GM20000 (cell line): ENCODE data around the gene RAB8A.

Experiments
- DNase-seq: peaks from one replicate; pipeline ENCODE4 v3.0.0; 2012; ENCODE audit warnings: low spot score
- TF ChIP-seq, protein P1 (sequence below): IDR thresholded peaks from 2 replicates; pipeline ENCODE4 v1.5.1; 2012; ENCODE audit warnings: mild to moderate bottlenecking, control low read depth; ENCODE audit errors: extremely low read depth, missing control alignments

The RAB8A gene

GRCh38 chr19:16153582-16154336 lies 42.1 kb downstream of the RAB8A start:
- no peak for DNase-seq
- TF ChIP-seq, protein P1, sequence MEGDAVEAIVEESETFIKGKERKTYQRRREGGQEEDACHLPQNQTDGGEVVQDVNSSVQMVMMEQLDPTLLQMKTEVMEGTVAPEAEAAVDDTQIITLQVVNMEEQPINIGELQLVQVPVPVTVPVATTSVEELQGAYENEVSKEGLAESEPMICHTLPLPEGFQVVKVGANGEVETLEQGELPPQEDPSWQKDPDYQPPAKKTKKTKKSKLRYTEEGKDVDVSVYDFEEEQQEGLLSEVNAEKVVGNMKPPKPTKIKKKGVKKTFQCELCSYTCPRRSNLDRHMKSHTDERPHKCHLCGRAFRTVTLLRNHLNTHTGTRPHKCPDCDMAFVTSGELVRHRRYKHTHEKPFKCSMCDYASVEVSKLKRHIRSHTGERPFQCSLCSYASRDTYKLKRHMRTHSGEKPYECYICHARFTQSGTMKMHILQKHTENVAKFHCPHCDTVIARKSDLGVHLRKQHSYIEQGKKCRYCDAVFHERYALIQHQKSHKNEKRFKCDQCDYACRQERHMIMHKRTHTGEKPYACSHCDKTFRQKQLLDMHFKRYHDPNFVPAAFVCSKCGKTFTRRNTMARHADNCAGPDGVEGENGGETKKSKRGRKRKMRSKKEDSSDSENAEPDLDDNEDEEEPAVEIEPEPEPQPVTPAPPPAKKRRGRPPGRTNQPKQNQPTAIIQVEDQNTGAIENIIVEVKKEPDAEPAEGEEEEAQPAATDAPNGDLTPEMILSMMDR = no peak

- DNase-seq = no peak
- TF ChIP-seq, protein P1 = no peak
These were observed 42.9 kb downstream of the RAB8A start for GRCh38 chr19:16154557-16154956.

DNA sequence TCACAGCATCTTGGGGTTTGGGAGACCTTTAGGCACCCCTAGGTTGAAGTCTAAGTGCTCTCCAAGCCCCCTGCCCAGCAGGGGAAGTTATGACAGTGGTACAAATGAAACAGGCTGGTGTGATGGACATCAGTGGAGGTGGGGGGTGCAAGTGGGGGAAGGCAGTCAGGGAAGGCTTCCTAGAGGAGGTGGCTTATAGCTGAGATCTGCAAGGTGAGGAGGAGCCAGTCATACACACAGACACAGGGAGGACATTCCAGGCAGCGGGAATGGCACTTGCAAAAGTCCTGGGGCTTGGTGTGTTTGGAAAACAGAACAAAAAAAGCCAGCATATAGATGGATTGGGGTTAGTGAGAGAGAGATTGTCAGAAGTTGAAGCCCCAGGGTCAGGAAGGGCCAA lies 43.4 kb downstream of the RAB8A start:
- TF ChIP-seq, protein P1 = no peak
- DNase-seq = no peak

- DNase-seq = no peak
- TF ChIP-seq, protein P1 = no peak
These were observed 45.2 kb downstream of the RAB8A start for GRCh38 chr19:16156904-16157303.

DNA sequence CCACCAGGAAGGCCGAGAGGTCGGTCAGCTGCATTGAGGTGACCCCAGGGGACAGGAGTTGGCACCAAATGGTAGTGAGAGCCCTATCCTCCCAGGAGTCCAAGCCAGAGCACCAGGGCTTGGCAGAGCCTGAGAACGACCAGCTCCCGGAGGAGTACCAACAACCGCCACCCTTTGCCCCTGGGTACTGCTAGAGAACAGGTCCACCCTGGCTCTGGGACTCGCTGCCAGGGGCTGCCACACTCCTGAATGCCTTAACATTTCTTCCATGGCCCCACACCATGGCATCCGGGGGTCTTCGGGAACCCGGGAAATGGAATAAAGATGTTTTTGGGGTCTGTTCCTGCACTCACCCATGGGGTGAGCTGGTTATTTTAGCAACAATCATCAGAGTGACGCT lies 45.9 kb downstream of the RAB8A start:
- TF ChIP-seq, protein P1 = no peak
- DNase-seq = no peak

DNA sequence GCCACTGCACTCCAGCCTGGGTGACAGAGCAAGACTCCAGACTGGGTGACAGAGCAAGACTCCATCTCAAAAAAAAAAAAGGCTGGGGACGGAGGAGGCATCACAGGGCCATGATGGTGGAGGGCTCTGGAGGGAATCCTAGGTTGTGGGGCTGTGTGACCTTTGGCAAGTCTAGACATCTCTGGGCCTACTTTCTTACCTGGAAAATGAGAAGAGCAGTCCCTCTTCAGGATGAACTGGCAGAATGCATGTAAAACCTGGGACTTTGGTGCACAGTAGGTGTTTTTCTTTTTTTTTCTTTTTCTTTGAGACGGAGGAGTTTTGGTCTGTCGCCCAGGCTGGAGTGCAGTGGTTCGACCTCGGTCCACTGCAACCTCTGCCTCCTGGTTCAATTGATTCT lies 48.0 kb downstream of the RAB8A start:
- TF ChIP-seq, protein P1 = no peak
- no peak for DNase-seq

GRCh38 chr19:16160445-16160942 lies 48.8 kb downstream of the RAB8A start:
- TF ChIP-seq, protein P1 = no peak
- DNase-seq = no peak
